CD4-positive, alpha-beta T cell treated with Interleukin-6 for 4 hours (primary cell): ENCODE measurements around the gene ATP12A.

Experiments used
- DNase-seq: peaks from one replicate; pipeline ENCODE4 v3.0.0-alpha.2; 2020; ENCODE audit warnings: mixed read lengths

Gene ATP12A

GRCh38 chr13:24663586-24663985 lies 16.6 kb upstream of the ATP12A start:
- DNase-seq, result no peak

GRCh38 chr13:24664726-24665409 lies 15.3 kb upstream of the ATP12A start:
- no peak for DNase-seq

- no peak for DNase-seq
Observed at GRCh38 chr13:24668511-24668910, 11.7 kb upstream of the ATP12A start.

GRCh38 chr13:24668955-24669582 lies 11.1 kb upstream of the ATP12A start:
- no peak for DNase-seq

- no peak for DNase-seq
Observed at GRCh38 chr13:24670174-24670573, 10.0 kb upstream of the ATP12A start.

- peak; percentile 28 for DNase-seq
Observed at GRCh38 chr13:24670961-24671381, 9.2 kb upstream of the ATP12A start.

GRCh38 chr13:24671386-24672113 lies 8.7 kb upstream of the ATP12A start:
- DNase-seq, result peak; percentile 32

- DNase-seq, result no peak
Observed at GRCh38 chr13:24672141-24673132, 7.8 kb upstream of the ATP12A start.

- DNase-seq, result no peak
Observed at GRCh38 chr13:24675806-24676570, 4.2 kb upstream of the ATP12A start.

- no peak for DNase-seq
Observed at GRCh38 chr13:24678151-24678550, 2.1 kb upstream of the ATP12A start.

GRCh38 chr13:24679686-24680085 lies 522 bp upstream of the ATP12A start:
- no peak for DNase-seq

GRCh38 chr13:24680921-24681604 lies 855 bp downstream of the ATP12A start:
- no peak for DNase-seq

GRCh38 chr13:24681930-24682329 lies 1.7 kb downstream of the ATP12A start:
- no peak for DNase-seq

- DNase-seq, result no peak
Observed at GRCh38 chr13:24682353-24682752, 2.1 kb downstream of the ATP12A start.

GRCh38 chr13:24683351-24683750 lies 3.1 kb downstream of the ATP12A start:
- DNase-seq, result no peak

- DNase-seq, result peak; percentile 81
Observed at GRCh38 chr13:24683838-24684599, 3.8 kb downstream of the ATP12A start.

GRCh38 chr13:24684600-24684998 lies 4.4 kb downstream of the ATP12A start:
- DNase-seq, result peak; percentile 26

- no peak for DNase-seq
Observed at GRCh38 chr13:24685314-24685713, 5.1 kb downstream of the ATP12A start.

GRCh38 chr13:24687611-24688010 lies 7.4 kb downstream of the ATP12A start:
- DNase-seq, result no peak

- no peak for DNase-seq
Observed at GRCh38 chr13:24688111-24688510, 7.9 kb downstream of the ATP12A start.

- no peak for DNase-seq
Observed at GRCh38 chr13:24688950-24689349, 8.7 kb downstream of the ATP12A start.
